HG02884 (cell line): ENCODE measurements around the gene PTOV1.
A peak's percentile ranks its signal among the peaks of the same experiment; 100 is the strongest.

Experiments
- ATAC-seq: cut with Tn5 transposase; IDR thresholded peaks from one replicate; pipeline ENCODE4 v1.9.1; 2021; ENCODE audit warnings: mild to moderate bottlenecking, moderate library complexity; ENCODE audit not compliant: unreplicated experiment

PTOV1 gene

DNA sequence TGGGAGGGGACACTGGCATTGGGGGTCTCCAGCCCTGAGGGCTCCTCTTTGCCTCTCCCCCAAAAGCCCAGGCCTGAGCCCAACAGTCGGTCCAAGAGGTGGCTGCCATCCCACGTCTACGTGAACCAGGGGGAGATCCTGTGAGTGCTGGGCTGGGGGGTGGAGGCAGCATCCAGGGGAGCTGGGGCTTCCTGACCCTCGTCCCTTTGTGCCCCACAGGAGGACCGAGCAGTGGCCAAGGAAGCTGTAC lies 6.8 kb downstream of the PTOV1 start:
- no peak for ATAC-seq

DNA sequence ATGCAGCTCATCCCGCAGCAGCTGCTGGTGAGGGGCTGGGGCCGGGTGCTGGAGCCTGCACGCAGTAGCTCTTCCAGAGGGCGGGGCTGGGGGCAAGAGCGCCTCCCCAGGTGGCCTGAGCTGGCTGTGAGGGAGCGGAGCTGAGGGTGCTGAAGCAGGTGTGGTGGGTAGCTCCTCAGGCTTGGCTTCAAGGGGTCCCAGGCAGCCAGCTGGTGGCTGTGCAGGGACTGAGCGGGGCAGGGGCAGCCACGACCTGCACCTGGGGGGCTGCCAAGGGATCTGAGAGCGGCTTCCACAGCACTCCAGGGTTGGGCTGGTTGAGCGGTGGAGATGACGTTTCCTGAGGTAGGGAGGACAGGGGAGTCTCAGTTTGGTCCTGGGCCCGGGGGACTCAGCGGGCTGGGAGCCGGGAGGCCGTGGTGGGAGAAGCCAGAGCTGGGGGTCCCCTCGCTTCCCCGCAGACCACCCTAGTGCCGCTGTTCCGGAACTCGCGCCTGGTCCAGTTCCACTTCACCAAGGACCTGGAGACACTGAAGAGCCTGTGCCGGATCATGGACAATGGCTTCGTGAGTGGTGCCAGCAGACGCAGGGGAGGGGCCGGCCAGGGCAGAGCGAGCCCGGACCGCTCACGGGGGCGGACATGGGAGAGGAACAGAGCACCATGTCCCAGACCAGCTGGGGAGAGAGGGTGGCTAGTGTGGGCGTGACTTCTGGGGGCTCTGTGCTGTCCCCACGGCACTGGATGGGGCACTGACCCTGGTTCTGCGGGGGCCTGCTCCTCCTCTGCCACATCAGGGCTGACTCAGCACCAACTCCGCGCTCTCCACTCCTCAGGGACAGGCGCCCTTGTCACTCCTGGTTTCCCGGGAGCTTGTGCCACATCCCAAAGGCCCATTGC lies 7.4 kb downstream of the PTOV1 start:
- no peak for ATAC-seq

- ATAC-seq, result no peak
These were observed 8.8 kb downstream of the PTOV1 start for GRCh38 chr19:49859682-49860335.

DNA sequence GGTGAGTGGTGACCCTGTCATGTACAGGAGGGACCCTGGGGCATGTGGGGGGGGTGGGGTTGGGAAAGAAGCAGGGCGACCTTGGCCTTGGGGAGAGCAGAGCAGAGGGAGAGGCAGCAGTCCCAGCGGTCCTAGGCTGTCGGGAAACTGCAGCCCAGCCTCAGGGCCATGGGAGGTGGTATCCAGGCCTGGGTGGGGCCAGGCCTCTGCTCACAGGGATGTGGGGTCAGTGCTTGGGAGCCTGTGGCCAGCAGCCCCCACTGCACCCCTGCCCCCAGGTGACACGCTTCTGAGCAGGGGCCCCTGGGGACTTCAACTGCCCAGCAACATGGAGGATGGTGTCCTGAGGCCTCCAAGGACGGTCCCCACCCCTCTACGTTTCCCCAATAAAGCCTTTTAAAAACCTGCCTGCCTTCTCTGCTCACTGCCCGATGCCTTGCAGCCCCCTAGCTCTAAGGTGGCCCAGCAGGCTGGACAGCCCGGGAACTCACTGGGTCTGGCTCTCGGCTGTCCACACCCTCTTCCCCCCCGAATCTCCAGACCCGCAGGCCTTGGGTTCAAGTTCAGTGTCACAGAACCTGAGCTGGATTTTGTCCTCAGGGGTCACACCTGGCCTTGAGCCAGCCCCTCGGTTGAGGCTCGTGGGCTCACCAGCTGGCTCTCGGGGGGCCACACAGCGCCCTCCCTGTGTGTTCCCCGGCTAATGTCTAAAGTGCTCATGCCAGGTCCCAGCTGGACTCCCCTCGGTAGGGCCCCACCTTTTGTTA lies 9.6 kb downstream of the PTOV1 start:
- no peak for ATAC-seq

GRCh38 chr19:49861107-49861506 lies 10.1 kb downstream of the PTOV1 start:
- no peak for ATAC-seq

GRCh38 chr19:49861541-49862378 lies 10.8 kb downstream of the PTOV1 start:
- ATAC-seq, result no peak

GRCh38 chr19:49862391-49863253 lies 11.7 kb downstream of the PTOV1 start:
- ATAC-seq, result no peak

DNA sequence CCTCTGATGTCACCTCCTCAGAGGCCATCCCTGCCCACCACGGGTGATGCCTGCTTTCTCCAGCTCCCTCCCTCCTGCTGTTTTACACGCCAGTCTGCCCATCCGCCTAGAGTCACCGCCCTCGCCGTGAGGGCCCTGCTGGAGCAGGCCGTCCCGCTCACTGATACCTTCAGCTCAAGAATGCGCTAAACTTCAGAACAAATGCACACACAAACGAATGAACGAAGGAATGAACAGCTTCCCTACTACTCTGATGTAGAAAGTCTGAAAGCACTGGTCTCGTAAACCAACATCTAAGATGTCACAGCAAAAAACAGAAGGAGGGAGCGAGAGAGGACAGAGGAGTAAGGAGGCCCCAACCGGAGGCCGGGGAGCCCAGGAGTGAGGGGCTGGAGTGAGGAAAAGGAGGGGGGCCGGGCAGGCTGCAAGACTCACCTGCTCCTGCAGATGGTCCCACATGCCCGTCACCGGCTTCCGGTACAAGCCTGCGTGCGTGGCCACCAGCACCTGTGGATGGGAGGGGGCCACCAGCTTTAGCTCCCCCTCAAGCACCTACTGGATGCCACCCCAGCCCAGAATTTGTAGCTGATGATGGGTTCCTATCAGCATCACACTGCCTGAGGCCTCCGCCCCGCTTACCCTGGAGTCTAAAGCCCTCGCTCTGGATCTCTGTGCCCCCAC lies 12.4 kb downstream of the PTOV1 start:
- no peak for ATAC-seq

DNA sequence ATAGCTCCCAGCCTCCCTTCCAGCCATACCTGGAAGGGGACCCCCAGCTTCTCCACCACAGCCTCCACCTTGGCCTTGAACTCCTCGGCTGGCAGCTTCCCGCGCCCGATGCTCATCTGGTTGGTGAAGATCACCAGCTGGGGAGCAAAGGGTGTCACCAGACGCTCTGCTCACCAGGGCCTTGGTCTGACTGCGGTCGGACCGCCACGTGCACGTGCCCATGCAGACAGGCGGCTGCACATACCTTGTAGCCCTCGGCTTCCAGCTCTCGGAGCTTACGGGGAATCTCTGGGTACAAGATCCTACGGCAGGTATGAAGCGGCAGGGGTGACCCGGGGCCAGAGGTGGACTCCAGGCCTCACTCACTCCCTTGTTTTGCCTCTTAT lies 13.0 kb downstream of the PTOV1 start:
- no peak for ATAC-seq

- no peak for ATAC-seq
These were observed 13.9 kb downstream of the PTOV1 start for GRCh38 chr19:49864890-49865289.

DNA sequence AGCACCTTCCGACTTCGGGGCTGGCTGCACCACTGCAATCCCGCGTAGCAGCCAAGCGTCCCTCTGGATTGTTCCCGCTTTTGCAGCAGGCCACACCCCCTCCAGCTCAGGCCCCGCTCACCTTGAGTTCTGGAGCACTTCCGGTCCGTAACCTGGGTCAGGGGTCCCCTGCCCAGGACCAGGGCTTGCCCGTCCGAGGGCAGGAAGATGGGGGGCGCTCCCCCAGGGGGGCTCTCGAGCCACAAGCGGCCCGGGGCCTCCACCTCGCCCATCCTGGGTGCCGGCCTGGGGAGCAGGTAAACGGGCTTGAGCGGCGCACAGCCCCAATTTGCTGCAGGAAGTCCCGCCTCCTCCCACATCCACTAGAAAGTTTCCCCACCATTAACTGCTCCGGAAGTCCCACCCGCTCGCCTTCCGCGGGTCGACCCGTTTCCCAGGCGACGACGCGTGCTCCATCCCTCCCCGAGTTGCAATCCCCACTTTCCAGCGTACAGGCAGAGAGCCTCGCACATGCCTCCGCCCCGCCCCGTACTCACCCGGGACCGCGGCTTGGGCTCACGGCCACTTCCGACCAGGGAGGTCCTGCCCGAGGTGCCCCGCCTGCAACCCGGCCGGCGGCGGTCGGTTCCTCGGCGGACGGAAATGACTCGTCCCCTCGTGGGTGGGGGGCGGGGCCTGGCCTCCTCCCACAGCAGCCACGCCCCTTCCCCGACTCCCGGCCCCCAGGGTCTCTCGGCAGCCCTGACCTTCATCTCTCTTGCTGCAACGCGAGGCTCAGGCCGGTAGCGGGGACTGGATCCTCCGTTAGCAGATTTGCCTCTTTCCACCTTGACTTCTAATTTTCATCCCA lies 16.2 kb downstream of the PTOV1 start, which contains the start of gene PNKP:
Gene PNKP, minus strand, starts transcription at position 644 of the 850 bp plus-strand sequence. Its CDS starts 372 bp downstream, at position 272.
- ATAC-seq, result peak; percentile 36

- ATAC-seq, result no peak
These were observed 18.1 kb downstream of the PTOV1 start for GRCh38 chr19:49869009-49869483.

DNA sequence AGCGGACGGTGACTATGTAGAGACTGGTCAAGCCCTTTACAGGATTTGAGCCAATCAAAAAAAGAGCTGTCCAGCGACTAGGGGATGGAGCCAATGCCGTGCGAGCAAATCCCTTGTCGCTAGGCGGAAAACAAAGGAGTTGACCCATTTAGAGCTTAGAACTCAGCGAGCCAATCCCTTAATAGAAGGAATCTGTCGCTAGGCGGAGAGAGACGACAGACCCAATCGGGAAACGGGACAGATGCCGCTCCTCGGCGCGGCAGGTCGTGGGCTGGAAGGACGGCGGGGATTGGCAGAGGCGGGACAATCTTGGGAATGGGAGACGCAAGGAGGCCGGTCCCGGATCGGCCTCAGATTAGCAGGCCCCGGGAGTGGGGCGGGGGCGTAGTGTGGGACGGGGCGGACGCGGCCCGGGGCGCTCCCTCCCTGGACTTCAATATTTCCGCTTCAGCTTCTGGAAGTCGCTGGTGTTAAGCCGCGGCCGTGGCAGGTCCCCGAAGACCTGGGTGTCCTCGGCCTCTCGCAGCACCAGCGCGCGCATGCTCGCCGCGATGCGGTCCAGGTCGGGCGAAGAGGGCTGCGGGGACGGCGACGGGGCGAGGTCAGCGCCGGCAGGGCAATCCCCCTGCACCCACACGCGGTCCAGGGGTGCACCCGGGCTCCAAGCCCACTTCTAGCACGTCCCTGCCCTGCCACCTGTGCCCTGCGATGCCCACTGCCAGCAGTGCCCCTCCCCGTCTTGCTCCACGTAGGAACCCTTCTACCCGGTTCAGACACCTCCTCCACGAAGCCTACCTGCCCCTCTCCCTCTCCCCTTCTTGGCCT lies 18.7 kb downstream of the PTOV1 start:
- peak; percentile 57 for ATAC-seq

- no peak for ATAC-seq
These were observed 19.4 kb downstream of the PTOV1 start for GRCh38 chr19:49870309-49870901.

GRCh38 chr19:49871349-49871985 lies 20.5 kb downstream of the PTOV1 start:
- no peak for ATAC-seq
